HG03442 (cell line): Measurements from ENCODE around the gene KCNE5.
"Not testable (repeated sequence)": the region's sequence is repeated elsewhere in the genome, so short reads cannot be mapped to it uniquely, and the experiment has no call there.

ENCODE experiments used
- ATAC-seq: cut with Tn5 transposase; IDR thresholded peaks from one replicate; pipeline ENCODE4 v1.9.1; 2021; ENCODE audit warnings: mild to moderate bottlenecking, moderate library complexity; ENCODE audit not compliant: unreplicated experiment

The KCNE5 gene

DNA sequence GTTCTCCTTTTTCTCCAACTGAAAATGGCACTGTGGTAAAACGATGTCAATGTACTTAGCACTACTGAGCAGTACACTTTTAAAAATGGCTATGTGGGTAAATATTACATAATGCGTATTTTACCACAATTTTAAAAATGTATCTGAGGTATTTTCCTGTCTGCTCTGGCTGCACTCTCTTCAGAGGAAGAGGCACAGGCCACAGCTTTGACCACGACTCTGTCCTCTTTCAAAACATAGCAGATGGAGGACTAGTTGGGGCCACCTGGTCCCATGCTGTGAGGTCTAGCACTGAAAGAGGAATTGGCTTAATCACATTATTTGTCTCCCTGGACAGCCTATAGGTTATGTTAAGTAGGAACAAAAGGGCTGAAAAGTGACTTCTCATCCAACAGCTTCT lies 5.2 kb downstream of the KCNE5 start:
- ATAC-seq: no peak

DNA sequence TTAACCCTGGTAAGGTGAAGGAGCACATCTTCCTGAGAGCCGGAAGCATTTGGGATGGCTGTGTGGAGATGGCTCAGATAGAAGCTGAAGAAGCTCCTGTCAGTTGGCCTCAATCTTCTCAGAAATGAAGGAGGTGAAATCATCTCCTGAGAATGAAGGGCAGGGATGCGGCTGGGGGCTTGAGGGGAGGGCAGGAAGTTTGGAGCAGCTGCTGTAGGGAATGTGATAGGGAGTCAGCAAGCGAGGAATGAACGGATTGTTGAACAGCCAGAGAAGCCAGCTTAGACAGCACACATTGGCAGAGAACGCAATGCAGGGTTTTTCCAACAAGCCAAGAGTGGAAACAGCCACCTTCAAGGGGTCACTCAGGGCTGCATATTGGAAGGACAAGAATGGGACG lies 10.0 kb downstream of the KCNE5 start:
- no peak for ATAC-seq

DNA sequence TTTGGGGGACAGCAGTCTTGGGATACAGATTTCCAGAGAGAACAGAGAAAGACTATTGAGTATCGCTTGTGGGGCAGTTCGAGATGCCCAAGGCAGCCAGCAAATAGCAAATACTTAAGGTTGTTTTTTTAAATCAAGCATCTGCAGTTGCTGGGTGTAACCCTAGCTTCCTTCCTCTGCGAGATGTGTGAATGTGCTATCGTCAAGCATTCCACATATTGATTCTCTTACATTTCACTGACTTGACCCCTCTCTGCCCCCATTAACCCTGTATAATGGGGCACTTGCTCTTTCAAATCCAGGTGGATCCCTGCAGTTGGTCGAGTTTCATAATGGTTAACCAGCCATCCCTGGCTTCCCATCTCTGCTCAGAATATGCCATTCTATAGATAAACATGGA lies 23.5 kb downstream of the KCNE5 start:
- ATAC-seq: no peak

DNA sequence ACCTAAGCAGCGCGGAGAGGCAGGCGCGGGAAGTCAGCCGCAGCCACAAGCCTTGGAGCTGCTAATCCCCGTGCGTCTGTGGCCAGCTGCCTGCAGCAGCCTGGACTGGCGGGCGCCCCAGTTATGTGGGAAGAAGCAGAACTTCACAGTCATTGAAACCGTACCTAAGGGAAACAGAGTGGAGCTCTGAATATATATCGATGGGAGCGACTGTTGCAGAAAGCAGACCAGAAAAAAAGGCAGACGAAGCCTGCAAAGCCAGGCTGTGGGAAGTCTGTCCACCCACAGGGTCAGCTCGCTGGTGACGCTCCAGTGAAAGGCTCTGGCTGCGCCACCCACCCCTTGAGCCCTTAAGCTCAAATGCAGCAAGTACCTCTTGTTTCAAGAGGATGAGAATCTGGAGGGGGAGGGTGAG lies 24.7 kb downstream of the KCNE5 start:
- no peak for ATAC-seq

DNA sequence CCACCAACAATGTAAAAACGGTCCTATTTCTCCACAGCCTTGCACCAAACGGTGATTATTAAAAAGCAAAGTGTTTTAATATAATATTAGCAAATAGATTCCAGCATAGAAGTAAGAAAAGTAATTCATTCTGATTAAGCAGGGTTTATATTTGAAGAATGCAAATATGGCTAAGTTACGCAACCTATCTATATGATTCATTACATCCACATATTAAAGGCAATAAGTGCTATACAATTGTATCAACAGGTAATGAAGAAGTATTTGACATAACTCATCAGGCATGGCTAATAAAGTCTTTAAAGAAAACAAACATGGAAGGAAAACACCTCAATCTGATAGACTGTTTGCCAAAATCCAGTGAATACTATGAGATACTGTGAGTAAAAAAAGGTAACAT lies 29.0 kb downstream of the KCNE5 start:
- ATAC-seq: no peak

DNA sequence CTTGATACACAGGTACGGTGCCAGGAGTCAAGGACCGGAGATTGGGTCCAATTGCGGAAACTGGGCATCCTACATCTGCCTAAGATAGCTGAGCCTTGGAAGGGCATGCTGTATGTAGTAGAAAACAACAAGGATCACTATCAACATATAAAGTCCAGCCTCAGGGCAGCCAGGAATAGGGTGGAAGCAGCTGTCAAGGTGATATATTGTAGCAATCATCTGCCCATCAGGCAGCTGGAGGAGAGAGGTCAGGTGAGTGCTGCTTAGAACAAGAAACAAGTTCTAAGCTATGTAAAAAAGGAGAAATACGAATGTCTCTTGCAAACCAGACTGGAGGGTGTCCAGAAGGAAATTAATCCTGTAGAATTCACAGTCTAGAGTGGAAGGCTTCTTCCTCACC lies 34.8 kb downstream of the KCNE5 start:
- no peak for ATAC-seq

DNA sequence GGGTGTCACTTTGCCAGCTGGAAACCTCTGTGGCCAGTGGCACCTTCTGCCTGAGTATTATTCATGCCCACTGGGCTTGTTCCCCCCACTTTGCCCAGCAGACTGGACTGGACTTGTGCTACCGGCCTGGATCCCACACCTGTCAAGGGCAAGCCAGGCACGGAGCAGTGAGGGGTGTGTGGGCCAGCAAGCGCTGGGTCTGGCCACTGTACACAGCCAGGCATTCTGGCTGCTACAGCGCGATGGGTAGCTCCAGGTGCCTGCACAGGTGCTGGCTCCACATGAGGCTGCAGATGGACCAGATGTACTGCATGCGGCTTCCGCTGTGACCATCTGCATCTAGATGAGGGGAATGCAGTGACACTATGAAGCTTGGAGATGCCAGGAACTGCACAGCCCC lies 39.5 kb downstream of the KCNE5 start:
- no peak for ATAC-seq

DNA sequence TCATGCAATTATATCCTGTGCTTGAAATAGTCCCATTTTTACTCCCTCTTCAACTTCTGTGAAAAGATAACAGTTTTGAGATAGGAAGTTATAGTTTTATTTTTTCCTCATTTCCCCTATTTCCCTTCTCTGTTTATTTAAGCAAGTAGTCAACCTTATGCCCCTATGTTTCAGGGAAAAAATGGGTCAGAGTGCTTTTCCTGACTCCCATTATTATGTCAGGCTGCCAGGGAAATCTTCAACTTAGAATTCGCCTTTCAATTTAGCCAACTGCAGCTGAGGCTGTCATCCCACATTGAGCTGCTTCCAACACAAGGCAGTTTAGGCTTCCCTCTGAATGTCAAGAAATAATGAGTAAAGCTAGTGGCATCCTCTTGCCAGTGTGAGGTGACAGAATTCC lies 46.1 kb downstream of the KCNE5 start:
- no peak for ATAC-seq

DNA sequence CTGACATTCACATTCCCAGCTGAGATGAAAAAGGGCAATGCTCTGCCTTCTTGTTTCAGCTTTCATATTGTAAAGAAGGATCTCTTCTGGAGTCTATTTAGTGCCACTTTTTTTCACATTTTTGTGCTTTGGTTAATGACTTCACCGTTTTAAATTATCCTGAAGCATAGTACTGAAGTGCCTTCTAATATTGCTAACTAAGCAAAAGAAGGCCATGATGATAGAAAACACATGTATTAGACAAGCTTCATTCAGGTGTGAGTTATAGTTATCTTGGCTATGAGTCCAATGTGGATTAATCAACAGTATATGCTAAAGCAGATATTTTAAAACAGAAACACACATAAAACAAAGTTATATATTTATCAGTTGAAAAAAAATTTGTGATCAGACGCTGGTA lies 47.9 kb downstream of the KCNE5 start:
- ATAC-seq: no peak

DNA sequence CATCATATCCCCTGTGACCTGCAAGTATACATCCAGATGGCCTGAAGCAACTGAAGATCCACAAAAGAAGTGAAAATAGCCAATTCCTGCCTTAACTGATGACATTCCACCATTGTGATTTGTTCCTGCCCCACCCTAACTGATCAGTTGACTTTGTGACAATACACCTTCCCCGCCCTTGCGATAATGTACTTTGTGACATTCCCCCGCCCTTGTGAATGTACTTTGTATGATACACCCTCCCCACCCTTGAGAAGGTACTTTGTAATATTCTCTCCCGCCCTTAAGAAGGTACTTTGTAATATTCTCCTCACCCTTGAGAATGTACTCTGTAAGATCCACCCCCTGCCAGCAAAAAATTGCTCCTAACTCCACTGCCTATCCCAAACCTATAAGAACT lies 48.9 kb downstream of the KCNE5 start:
- ATAC-seq: not testable (repeated sequence)
